ENCODE measurements around the gene ALPL.
"Not testable (repeated sequence)": the region's sequence is repeated elsewhere in the genome, so short reads cannot be mapped to it uniquely, and the experiment has no call there.

The ALPL gene

GRCh38 chr1:21509351-21510112 lies at the start of gene ALPL:
TSS of gene ALPL (plus strand) at chr1:21509423. CDS start at chr1:21554082, 44,659 bp downstream.
- DNase-seq (ENCODE audit: low read depth in 2 of 2) = no peak

- DNase-seq (ENCODE audit: low read depth in 2 of 2) = not testable (repeated sequence)
These were observed 44.1 kb upstream of the ALPL start for GRCh38 chr1:21465127-21465526.

GRCh38 chr1:21467946-21468345 lies 41.3 kb upstream of the ALPL start:
- not testable (repeated sequence) for DNase-seq (ENCODE audit: low read depth in 2 of 2)

- DNase-seq (ENCODE audit: low read depth in 2 of 2) = no peak
These were observed 40.6 kb upstream of the ALPL start for GRCh38 chr1:21468599-21468998.

- DNase-seq (ENCODE audit: low read depth in 2 of 2) = no peak
These were observed 39.6 kb upstream of the ALPL start for GRCh38 chr1:21469581-21469980.

- no peak for DNase-seq (ENCODE audit: low read depth in 2 of 2)
These were observed 36.4 kb upstream of the ALPL start for GRCh38 chr1:21472861-21473260.

GRCh38 chr1:21478356-21478755 lies 30.9 kb upstream of the ALPL start:
- DNase-seq (ENCODE audit: low read depth in 2 of 2) = no peak

- DNase-seq (ENCODE audit: low read depth in 2 of 2) = not testable (repeated sequence)
These were observed 25.3 kb upstream of the ALPL start for GRCh38 chr1:21483881-21484280.

- DNase-seq (ENCODE audit: low read depth in 2 of 2) = no peak
These were observed 20.1 kb upstream of the ALPL start for GRCh38 chr1:21489146-21489545.

- no peak for DNase-seq (ENCODE audit: low read depth in 2 of 2)
These were observed 18.3 kb upstream of the ALPL start for GRCh38 chr1:21490774-21491487.

GRCh38 chr1:21491488-21492355 lies 17.5 kb upstream of the ALPL start:
- no peak for DNase-seq (ENCODE audit: low read depth in 2 of 2)

GRCh38 chr1:21492356-21492625 lies 16.9 kb upstream of the ALPL start:
- no peak for DNase-seq (ENCODE audit: low read depth in 2 of 2)

GRCh38 chr1:21494196-21494595 lies 15.0 kb upstream of the ALPL start:
- no peak for DNase-seq (ENCODE audit: low read depth in 2 of 2)

GRCh38 chr1:21495225-21495820 lies 13.9 kb upstream of the ALPL start:
- no peak for DNase-seq (ENCODE audit: low read depth in 2 of 2)

- DNase-seq (ENCODE audit: low read depth in 2 of 2) = no peak
These were observed 13.2 kb upstream of the ALPL start for GRCh38 chr1:21496063-21496462.

- no peak for DNase-seq (ENCODE audit: low read depth in 2 of 2)
These were observed 12.3 kb upstream of the ALPL start for GRCh38 chr1:21496886-21497285.

- DNase-seq (ENCODE audit: low read depth in 2 of 2) = no peak
These were observed 11.7 kb upstream of the ALPL start for GRCh38 chr1:21497466-21498061.

GRCh38 chr1:21499283-21499950 lies 9.8 kb upstream of the ALPL start:
- no peak for DNase-seq (ENCODE audit: low read depth in 2 of 2)

GRCh38 chr1:21503706-21504377 lies 5.4 kb upstream of the ALPL start:
- DNase-seq (ENCODE audit: low read depth in 2 of 2) = no peak

- no peak for DNase-seq (ENCODE audit: low read depth in 2 of 2)
These were observed 2.4 kb upstream of the ALPL start for GRCh38 chr1:21506804-21507203.

Data from stimulated activated CD8-positive, alpha-beta memory T cell treated with anti-CD3 and anti-CD28 coated beads, Interleukin-2, amount 100 ng/mL, for 1 hour (primary cell).